Middle frontal gyrus (tissue), 1 donor: ENCODE data around the gene BICC1.

Source experiments
- DNase-seq: peaks from one replicate; pipeline ENCODE4 v3.0.0-alpha.2; 2015; ENCODE audit warnings: low spot score; ENCODE audit errors: extremely low spot score

Gene BICC1

GRCh38 chr10:58820861-58821751 lies 308.4 kb downstream of the BICC1 start:
- DNase-seq = no peak

DNA sequence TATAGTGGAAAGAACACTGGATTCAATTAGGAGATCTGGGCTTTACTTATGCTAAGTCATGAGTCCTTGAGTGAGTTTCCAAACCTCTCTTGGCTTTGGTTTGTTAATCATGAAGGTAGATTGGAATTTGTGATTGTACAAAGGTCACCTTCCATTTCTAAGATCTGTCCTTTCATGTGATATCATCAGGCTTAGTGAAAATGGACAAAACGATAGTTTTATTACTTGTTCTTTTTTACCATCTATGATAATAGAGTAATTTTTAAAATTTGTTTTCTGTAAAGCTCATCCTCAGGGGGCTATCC lies 309.0 kb downstream of the BICC1 start:
- no peak for DNase-seq

DNA sequence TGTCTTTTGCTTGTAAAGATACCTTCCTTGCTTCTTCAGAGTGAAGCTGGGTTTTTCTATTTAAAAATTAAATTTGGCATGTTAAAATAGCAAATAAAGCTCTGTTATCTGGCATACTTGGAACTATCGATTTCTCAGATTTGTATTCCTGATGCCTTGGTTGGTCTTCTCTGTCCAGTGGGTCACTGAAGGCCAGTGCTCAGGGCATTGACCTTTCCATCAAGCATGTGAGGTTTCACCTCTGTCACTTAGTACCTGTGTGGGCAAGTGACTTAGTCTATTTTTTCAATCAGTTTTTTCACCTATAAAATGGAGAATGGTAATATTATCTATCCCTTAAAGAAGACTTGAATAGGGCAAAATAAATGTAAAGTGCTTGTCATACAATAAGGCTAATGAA lies 311.3 kb downstream of the BICC1 start:
- no peak for DNase-seq

GRCh38 chr10:58824396-58824795 lies 311.7 kb downstream of the BICC1 start:
- DNase-seq = no peak

DNA sequence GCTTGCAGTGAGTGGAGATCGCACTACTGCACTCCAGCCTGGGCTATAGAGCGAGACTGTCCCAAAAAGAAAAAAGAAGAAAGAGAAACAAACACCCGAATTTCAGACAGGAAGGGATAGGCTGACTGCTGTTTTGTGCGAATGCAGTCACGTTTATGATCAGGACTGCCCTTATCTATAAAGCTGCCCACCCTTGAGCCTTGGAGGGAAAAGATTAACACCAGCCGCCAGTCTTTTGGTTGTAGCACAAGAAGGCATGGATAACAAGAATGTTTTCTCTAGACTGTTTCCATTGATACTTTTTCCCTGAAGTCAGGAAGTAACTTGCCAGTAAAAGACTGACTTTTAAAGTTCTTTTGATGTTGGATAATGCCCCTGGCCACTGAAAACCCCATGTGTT lies 314.0 kb downstream of the BICC1 start:
- DNase-seq = no peak

DNA sequence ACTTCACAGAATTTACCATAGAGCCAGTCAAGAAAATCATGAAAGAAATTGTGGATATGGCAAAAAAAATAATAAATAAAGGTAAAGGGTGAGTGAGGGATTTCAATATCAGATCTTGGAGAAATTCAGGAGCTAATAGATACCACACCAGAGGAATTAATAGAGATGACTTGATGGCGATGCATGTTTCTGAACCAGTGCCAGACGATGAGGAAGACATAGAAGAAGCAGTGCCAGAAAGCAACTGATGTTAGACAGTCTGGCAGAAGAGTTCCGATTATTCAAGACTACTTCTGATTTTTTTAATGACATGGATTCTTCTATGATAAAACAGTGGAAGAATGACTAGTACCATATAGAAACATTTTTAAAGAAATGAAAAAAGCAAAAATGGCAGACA lies 314.7 kb downstream of the BICC1 start:
- no peak for DNase-seq

- DNase-seq = no peak
These were observed 317.2 kb downstream of the BICC1 start for GRCh38 chr10:58829839-58830238.

- DNase-seq = no peak
These were observed 318.0 kb downstream of the BICC1 start for GRCh38 chr10:58830697-58831096.

DNA sequence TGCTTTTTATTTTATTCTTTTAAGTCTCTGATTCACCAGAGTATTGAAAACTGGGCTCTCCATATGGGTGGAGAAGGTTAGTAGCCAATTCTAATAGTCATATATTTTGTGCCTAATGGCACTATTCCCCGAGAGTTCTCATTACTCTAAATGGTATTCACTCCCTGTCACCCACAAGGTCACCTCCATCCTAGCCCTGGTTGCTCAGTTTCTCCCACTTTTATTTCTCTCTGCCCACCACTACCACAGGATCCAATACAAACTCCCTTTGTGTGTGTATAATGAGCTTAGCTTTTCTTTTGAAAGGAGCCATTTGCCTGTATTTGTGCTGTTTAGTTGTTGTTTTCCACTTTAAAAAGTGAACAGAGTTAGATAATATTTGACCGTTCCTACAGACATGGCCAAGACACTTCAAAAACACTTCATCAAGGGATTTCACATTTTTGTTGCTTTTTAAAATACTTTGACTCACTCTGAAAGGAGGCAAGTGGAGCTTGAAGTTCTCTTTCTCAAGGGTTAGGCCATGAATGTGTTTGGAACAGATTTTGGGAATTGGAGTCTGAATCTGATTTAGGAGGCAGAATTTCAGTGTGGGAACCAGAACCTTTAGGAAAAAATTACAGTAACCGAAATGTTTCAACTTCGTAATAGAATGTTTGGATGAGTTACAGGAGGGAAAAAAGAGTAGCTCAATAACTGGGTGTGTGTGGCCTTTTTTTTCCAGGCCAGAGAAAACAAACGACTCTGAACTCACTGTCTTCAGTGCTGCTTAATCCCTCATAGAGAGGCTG lies 321.3 kb downstream of the BICC1 start:
- DNase-seq = no peak

DNA sequence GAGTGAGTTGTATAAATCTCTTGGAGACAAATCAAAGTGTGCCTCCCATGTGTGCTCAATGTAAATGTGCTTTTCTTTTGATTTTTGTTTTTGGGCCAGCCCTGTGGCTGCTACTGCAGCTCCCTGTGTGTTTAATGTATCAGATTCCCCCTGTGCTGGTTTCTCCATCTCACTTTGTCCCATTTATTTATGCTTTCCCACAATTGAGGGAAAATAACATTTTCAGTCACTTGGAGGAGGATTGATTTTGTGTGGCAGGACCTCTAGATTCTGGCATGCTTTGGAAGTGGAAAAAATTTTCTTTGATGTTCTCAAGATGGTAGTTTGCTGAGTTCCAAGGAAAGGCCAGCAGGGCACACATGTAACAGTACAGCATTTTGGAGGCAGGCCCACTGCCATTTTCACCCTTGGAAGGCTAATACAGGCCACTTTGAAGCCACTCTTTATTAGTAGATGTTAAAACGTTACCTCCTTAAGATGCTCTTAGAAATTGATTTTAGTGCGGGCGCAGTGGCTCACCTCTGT lies 323.6 kb downstream of the BICC1 start:
- DNase-seq = no peak

DNA sequence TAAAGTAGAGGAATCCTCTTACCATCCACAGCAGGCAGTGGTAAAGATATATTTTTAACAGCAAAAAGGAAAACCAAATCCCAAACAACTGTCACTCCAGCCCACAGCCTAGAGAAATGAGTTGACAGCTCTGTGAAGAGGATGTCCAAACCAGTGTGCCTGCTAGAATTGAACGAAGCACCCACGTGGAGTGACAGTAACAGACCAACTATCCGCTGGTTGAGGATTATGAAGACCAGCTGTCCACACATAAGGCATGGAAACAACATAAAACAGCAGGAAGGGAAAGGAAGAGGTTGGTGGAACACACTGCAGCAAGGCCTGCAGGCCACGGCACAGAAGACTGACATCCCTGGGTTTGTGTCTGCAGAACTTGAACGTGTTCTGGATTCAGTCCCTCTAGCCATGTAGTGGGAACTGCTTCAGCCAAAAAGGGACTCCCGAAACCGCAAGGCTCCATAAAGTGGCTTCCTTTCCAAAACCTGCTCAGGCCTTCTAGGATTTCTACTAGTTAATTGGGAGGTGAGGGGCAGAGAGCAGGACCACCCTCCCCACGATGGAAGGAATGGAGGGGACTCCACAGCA lies 324.4 kb downstream of the BICC1 start:
- no peak for DNase-seq

GRCh38 chr10:58837826-58838225 lies 325.2 kb downstream of the BICC1 start:
- no peak for DNase-seq

DNA sequence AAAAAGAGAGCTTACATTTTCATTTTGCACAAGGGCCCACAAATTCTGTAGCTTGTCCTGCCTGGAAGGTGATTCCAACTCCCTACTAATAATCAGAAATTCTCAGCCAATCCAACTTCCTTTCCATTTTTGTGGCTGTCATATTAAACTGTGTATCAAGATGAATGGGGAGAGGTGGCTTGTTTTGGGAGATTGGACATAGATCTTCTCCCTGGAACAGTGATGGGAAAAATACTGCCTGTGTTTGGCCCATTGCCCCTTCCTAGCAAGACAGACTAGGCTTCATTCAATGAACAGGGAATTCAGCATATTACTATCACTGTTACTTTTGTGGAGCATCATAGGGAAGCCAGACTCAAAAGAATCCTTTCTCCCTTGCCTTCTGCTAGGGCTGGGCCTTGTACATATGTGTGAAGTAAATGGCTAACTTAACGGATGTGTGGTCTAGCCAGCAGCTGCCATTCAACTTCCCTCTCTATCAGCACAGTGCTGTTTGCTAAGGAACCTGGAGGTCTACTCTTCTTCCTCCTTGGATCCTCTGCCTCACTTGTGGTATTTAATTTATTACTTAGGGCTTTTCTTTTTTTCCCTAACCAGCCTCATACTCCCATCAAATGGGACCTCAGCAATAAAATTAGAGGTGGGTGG lies 326.0 kb downstream of the BICC1 start:
- DNase-seq = no peak

GRCh38 chr10:58839771-58840170 lies 327.1 kb downstream of the BICC1 start:
- no peak for DNase-seq

- no peak for DNase-seq
These were observed 328.3 kb downstream of the BICC1 start for GRCh38 chr10:58840840-58841435.

- DNase-seq = no peak
These were observed 330.2 kb downstream of the BICC1 start for GRCh38 chr10:58842860-58843376.

DNA sequence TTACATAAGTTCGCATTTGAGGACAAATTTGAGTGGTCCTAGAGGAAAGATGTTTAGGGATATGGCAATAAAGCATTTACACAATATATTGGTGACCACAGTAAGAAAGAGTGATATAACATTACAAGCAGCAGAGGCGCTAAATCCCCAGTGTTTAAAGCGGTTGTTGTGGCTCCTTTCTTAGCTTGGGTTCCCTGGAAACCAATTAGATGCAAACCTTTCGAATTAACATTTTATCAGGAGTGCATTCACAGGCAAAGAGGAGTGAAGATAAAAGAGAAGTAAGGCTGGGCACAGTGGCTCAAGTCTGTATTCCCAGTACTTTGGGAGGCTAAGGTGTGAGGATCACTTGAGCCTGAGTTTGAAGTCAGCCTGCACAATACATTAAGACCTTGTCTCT lies 331.1 kb downstream of the BICC1 start:
- DNase-seq = no peak

- no peak for DNase-seq
These were observed 332.0 kb downstream of the BICC1 start for GRCh38 chr10:58844680-58845079.

DNA sequence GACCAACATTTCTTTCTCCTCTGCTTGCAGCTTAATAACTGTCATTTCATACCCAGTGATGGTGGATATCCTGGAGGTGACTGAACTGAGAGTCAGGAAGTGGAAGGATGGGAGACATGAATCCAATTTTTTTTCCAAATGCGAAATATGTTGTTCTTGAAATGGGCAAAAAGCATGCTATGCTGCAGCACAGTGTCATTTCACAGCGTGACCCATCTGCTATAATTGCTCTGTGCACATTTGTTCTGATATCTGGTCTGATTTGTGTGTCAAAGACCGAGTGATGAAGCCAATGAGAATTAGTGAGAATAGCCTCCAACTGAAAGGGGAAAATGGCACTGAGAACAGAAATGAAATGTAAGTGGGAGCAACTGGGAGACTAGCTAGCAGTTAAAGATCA lies 334.2 kb downstream of the BICC1 start:
- DNase-seq = no peak

DNA sequence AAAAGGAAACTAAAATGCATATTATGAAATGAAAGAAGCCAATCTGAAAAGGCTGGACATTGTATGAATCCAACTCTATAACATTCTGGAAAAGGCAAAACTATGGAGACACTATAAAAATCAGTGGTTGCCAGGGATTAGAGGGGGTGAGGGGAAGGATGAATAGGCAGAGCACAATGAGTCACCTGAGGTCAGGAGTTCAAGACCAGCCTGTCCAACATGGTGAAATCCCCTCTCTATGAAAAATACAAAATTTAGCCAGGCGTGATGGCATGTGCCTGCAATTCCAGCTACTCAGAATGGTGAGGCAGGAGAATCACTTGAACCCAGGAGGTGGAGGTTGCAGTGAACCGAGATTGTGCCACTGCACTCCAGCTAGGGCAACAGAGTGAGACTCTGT lies 338.9 kb downstream of the BICC1 start:
- no peak for DNase-seq

GRCh38 chr10:58853668-58854067 lies 341.0 kb downstream of the BICC1 start:
- no peak for DNase-seq
